ENCODE measurements around the gene BRSK2. TPM values are rescaled to one million over a fixed set of nuclear protein-coding genes. Genes with fewer than 3 reads are reported as not detected.

BRSK2 gene
- total RNA-seq, 1 experiment from 2014 or later: 2.5 TPM

Other genes starting within 250 kb of the BRSK2 start
- not detected in 2 replicates for gene MUC5AC, start 232.0 kb upstream of the BRSK2 start, total RNA-seq (2014; rRNA removed; shearing (Covaris generic))
- not detected in 2 replicates for gene MUC5B, start 166.9 kb upstream of the BRSK2 start, total RNA-seq (2014; rRNA removed; shearing (Covaris generic))
- gene TOLLIP, start 80.3 kb upstream of the BRSK2 start, total RNA-seq (2014; rRNA removed; shearing (Covaris generic)): 18.6 and 26.9 TPM in 2 replicates
- gene MOB2, start 96.8 kb downstream of the BRSK2 start, total RNA-seq (2014; rRNA removed; shearing (Covaris generic)): 15.2 and 18.1 TPM in 2 replicates
- gene DUSP8, start 182.3 kb downstream of the BRSK2 start, total RNA-seq (2014; rRNA removed; shearing (Covaris generic)): 0.45 and 3.2 TPM in 2 replicates
- gene KRTAP5-1, start 195.3 kb downstream of the BRSK2 start, total RNA-seq (2014; rRNA removed; shearing (Covaris generic)): not detected in 2 replicates
- not detected in 2 replicates for gene KRTAP5-2, start 208.4 kb downstream of the BRSK2 start, total RNA-seq (2014; rRNA removed; shearing (Covaris generic))
- not detected in 2 replicates for gene KRTAP5-3, start 218.5 kb downstream of the BRSK2 start, total RNA-seq (2014; rRNA removed; shearing (Covaris generic))
- gene KRTAP5-4, start 232.2 kb downstream of the BRSK2 start, total RNA-seq (2014; rRNA removed; shearing (Covaris generic)): not detected in 2 replicates
- gene KRTAP5-5, start 239.8 kb downstream of the BRSK2 start, total RNA-seq (2014; rRNA removed; shearing (Covaris generic)): not detected in 2 replicates

Data from H4 (cell line).